PC-9 (cell line): ENCODE results near the gene SIX4.

Experiments
- CTCF ChIP-seq: fragments of 200-600 bp; sonication (generic); conservative IDR thresholded peaks from 2 replicates; pipeline ENCODE4 v1.6.1; 2017; ENCODE audit warnings: mixed run types, antibody characterized with exemption, mild to moderate bottlenecking, moderate library complexity
- EZH2 ChIP-seq: fragments of 200-600 bp; sonication (generic); IDR thresholded peaks from 2 replicates; pipeline ENCODE4 v1.8.0; 2017; ENCODE audit warnings: antibody characterized with exemption, low read depth

- no peak for TF ChIP-seq CTCF
- TF ChIP-seq EZH2: no peak
Observed at GRCh38 chr14:60738843-60739508, 14.8 kb upstream of the SIX4 start.
